ENCODE data around the gene NUP155. TPM values are rescaled to one million over a fixed set of nuclear protein-coding genes. Genes with fewer than 3 reads are reported as not detected.
"Not testable (repeated sequence)": the region's sequence is repeated elsewhere in the genome, so short reads cannot be mapped to it uniquely, and the experiment has no call there.

NUP155 gene
- 66.1 and 70.8 TPM in 2 replicates for total RNA-seq (2014; rRNA removed; shearing (Covaris generic))

DNA sequence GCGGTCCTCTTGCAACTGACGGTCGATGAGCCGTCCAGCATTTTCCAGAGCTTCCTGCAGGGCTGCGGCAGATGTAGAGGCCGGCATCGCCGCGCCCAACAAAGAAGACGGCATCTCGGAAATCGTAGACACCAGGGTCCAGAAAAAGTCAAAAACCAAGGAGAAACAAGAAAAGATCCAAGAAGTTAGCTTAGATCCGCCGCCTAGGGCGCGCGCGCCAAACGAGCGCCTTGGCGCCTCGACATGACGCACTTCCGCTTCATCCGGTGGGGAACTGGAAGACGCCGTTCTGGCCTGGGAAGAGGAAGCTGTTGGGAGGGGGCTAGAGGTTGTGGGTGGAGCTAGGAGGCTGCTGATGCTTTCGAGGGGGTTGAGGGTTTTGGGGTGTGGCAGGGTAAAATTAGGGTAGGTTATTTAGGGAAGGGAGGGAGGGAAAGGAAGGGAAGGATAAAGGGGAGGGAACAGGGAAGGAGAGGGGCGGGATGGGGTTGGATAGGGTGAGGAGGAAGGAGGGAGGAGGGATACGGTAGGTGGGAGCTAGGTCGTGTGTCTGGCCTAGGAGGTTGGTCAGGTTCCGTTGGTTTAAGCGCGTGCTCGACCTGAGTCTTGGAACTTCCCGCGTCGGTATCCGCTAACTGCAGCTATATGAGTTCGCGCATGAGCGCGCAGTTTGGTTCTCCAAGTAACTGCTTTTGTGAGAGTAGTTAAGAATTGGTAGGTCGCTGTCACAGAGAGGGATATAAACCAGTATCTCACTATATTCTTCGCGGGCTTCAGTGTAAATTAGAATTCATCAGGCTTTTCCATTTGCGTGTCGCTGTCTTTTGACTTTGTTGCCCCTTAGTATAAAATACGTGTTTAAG is at the start of gene NUP155:
Gene NUP155 (minus strand): TSS at position 243 of the 863 bp plus-strand sequence. CDS start 129 bp downstream, at position 114.
- DNase-seq (ENCODE audit: low read depth) = peak; percentile 99

DNA sequence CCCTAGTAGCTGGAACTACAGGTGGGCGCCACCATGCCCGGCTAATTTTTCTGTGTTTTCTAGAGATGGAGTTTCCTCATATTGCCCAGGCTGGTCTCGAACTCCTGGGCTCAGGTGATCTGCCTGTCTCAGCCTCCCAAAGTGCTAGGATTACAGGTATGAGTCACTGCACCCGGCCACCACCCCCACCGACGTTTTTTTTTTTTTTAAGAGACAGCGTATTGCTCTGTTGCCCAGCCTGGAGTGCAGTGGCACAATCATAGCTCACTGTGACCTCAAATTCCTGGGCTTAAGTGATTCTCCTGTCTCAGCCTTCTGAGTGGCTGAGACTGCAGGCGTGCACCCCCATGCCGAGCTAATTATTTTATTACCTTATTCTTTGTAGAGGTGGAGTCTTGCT is 46.4 kb upstream of the NUP155 start:
- DNase-seq (ENCODE audit: low read depth) = peak; percentile 32

DNA sequence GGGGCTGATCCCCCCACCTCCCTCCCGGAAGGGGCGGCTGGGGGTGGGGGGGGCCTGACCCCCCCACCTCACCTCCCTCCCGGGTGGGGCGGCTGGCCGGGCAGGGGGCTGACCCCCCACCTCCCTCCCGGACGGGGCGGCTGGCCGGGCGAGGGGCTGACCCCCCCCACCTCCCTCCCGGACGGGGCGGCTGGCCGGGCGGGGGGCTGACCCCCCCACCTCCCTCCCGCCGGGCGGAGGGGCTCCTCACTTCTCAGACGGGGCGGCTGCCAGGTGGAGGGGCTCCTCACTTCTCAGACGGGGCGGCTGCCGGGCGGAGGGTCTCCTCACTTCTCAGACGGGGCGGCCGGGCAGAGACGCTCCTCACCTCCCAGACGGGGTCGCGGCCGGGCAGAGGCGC is 44.5 kb upstream of the NUP155 start:
- DNase-seq (ENCODE audit: low read depth) = not testable (repeated sequence)

DNA sequence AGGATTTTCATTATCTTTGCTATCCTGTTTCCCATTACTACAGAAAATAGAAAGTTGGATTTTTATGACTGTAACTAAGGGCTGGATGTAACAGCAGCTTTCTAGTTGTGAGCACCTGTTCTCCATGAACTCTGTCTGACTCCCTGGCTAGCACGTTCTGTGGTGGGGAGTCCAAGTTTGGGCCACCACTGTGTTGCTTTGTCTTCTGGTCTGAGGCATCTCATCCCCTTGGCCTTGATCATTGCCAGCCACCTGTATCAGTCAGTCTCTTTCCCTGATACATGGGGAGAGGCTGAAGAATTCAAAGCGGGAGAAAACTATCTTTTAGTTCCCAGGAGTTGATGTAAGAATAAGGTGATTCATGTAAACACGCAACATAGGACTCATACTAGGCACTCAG is 41.6 kb upstream of the NUP155 start:
- no peak for DNase-seq (ENCODE audit: low read depth)

DNA sequence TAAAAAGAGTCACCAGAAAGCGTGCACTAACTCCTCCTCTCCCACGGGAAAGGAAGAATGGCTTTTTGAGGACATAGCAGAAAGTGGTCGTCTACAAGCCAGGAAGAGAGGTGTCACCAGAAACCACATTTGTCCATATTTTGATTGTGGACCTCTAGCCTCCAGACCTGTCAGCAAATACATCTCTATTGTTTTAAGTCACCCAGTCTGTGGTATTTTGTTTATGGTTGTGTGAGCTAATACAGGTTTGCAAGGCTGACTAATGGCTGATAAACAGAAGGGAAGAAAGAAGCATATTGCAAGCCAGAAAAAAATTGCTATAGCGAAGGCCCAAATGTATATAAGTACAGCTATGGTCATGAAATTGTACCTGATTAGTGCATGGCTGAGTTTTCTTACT is 29.6 kb upstream of the NUP155 start:
- peak; percentile 52 for DNase-seq (ENCODE audit: low read depth)

DNA sequence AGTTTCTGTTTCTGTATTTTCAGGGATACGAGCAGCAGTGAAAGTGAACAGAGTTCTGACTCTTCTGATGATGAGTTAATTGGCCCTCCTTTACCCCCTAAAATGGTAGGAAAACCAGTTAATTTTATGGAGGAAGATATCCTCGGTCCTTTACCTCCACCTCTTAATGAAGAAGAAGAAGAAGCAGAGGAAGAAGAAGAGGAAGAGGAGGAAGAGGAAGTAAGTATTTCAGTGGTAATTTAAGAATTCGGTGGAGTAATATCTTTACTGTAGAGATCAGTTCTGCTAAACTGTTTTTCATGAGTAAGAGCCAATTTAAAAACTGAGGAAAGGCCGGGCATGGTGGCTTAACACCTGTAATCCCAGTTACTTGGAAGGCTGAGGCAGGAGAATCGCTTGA is 25.4 kb upstream of the NUP155 start:
- no peak for DNase-seq (ENCODE audit: low read depth)

DNA sequence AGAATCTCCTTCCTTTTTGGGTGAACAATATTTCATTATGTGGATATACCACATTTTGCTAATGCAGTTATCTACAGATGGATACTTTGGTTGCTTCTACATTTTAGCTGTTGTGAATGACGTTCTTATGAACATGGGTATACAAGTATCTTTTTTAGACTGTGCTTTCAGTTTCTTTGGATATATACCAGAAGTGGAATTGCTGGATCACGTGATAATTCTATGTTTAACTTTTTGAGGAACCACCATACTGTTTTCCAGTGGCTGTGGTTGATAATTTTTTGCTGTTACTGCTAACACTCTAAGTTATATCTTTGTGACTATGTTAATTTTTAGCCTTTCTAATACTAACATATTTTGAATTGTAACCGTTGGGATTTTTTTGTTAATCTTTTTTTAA is 20.7 kb upstream of the NUP155 start:
- DNase-seq (ENCODE audit: low read depth) = no peak

DNA sequence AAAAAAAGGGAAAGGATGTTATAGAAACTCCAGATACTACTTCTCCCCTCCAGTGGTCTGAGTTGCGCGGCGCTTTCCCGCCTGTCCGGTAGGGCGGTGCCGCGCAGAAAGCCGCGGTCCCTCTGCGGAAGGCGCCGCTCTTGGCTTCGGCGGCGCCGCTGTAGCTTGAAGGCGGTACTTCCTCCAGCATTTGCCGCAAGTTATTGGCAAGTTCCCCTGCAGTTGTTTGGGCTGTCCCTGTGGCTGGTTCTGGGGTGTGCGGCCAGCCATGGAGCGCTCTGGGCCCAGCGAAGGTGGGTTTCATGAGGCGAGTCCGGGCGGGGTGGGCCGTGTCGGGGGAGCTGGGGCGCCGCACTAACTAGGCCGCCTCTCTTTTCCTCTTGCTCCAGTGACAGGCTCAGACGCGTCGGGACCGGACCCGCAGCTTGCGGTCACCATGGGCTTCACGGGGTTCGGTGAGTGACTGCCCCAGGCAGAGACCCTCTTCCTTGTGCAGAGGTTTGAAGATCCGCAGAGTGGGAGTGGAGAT is 8.3 kb upstream of the NUP155 start, which contains the start of gene WDR70:
Gene WDR70 (plus strand): TSS at position 219 of the 529 bp plus-strand sequence. CDS start 50 bp downstream, at position 269.
- peak; percentile 89 for DNase-seq (ENCODE audit: low read depth)

DNA sequence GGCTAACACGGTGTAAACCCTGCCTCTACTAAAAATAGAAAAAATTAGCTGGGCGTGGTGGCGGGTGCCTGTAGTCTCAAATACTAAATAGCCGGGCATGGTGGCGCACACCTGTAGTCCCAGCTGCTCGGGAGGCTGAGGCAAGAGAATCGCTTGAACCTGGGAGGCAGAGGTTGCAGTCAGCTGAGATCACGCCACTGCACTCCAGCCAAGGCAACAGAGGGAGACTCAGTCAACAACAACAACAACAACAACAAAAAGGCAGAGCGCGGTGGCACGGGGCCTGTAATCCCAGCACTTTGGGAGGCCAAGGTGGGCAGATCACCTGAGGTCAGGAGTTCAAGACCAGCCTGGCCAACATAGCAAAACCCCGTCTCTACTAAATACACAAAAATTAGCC is 7.2 kb upstream of the NUP155 start:
- DNase-seq (ENCODE audit: low read depth) = not testable (repeated sequence)

DNA sequence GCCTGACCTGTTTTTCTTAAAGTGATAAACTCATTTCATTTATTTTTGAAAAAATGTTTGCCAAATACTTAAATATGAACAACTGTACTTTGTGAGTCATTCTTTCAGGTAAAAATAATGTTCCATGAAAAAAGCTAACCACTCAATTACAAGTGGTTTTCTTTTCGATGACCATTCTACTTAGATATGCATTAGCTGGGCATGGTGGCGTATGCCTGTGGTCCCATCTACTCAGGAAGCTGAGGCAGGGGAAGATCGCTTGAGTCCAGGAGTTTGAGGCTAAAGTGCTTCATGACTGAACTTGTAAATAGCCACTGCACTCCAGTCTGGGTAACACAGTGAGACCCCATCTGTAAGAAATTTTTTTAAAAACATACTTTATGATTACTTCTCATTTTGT is 4.2 kb upstream of the NUP155 start:
- DNase-seq (ENCODE audit: low read depth) = peak; percentile 16

DNA sequence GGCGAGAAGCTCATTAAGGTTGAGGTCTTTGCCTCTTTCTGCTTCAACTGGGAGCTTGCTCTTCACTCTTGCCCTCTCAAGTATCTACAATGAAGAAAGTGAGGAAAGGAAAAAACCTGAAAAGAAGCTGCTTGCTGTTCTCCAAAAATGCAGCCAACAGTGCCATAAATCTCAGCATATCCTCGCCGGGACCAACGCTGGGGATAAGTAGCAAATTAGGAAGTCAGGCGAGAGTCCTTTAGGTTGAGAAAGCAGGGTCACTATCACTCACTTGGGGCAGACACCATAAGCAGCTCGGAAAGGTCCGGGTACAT is 399 bp downstream of the NUP155 start:
- peak; percentile 15 for DNase-seq (ENCODE audit: low read depth)

DNA sequence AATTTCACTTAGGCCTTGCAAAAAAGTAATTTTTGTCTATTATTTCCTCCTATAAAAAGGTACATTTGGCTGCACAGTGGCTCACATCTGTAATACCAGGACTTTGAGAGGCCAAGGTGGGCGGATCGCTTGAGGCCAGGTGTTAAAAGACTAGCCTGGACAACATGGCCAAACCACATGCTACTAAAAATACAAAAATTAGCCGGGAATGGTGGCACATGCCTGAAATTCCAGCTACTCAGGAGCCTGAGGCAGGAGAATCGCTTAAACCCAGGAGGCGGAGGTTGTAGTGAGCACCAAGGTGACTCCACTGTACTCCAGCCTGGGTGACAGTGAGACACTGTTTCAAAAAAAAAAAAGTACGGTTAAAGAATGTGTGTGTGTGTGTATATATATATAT is 15.7 kb downstream of the NUP155 start:
- no peak for DNase-seq (ENCODE audit: low read depth)

DNA sequence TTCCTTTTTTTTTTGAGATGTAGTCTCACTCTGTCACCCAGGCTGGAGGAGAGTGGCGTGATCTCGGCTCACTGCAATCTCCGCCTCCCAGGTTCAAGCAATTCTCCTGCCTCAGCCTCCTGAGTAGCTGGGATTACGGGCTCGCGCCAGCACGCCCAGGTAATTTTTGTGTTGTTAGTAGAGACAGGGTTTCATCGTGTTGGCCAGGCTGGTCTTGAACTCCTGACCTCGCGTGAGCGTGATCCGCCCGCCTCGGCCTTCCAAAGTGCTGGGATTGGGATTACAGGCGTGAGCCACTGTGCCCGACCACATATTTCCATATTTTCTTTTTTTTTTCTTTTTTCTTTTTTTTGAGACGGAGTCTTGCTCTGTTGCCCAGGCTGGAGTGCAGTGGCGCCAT is 28.2 kb downstream of the NUP155 start:
- DNase-seq (ENCODE audit: low read depth) = not testable (repeated sequence)

DNA sequence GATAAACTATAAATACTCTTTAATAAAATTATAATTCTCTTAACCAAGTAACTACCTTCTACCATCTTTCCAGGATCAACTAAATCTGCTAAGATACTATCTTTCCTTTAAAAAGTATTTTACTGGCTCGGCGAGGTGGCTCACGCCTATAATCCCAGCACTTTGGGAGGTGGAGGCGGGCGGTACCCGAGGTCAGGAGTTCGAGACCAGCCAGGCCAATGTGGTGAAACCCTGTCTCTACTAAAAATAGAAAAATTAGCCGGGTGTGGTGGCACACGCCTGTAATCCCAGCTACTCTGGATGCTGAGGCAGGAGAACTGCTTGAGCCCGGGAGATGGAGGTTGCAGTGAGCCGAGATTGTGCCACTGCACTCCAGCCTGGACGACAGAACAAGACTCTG is 36.2 kb downstream of the NUP155 start:
- DNase-seq (ENCODE audit: low read depth) = not testable (repeated sequence)

DNA sequence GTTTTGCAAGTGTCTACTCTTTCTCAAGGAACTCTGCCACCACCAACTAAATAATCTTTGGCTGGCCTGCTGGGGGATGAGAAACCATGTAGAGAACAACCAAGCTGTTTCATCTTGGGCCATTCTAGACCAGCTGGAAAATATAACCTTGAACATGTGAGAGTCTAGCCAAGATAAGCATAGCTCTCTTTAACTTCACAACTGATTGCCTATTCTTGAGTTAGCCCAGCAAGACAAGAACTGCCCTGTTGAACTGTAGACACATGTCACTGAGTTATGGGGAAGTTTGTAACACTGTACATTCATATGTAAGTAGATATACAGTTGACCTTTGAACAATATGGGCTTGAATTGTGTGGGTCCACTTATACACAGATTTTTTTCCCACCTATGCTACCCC is 44.4 kb downstream of the NUP155 start:
- no peak for DNase-seq (ENCODE audit: low read depth)

DNA sequence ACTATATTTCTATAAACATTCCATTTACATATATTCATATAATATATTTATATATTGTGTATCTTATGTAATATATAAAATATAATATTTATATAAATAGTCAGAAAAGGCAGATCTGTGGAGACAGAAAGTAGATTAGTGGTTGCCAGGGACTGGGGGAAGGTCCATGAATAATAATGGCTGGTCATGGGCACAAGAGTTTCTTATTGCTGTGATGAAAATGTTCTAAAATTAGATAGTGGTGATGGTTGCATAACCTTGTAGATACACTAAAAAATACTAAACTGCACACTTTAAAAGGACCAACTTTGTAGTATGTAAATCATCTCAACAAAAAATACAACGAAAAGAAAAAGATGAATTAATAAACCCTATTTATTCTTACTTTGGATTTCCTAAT is 47.3 kb downstream of the NUP155 start:
- DNase-seq (ENCODE audit: low read depth) = no peak

DNA sequence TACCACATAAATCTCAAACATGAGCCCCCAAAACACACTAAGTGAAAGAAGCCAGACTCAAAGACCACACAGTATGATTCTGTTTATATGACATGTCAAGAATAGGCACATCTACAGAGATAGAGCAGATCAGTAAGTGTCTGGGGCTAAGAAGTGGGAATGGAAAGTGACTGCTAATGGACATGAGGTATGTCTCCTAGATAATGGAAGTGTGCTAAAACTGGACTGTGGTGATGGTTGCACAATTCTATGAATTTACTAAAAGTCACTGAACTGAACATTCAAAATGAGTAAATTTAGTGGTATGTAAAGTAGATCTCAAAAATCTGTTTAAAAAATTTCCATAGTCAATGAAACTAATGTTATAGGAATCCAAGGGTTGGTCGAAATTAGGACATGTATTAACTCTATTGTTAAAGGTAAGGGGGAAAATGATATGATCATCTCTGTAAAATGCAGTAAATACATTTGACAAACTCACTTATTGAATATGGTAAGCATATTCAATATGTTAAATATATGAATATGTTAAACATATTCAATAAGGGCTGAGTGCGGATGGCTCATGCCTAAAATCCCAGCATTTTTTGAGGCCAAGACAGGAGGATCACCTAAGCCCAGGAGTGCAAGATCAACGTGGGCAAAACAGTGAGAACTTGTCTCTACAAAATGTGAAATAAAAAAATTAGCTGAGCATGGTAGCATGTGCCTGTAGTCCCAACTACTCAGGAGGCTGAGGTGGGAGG is 51.7 kb downstream of the NUP155 start:
- no peak for DNase-seq (ENCODE audit: low read depth)

DNA sequence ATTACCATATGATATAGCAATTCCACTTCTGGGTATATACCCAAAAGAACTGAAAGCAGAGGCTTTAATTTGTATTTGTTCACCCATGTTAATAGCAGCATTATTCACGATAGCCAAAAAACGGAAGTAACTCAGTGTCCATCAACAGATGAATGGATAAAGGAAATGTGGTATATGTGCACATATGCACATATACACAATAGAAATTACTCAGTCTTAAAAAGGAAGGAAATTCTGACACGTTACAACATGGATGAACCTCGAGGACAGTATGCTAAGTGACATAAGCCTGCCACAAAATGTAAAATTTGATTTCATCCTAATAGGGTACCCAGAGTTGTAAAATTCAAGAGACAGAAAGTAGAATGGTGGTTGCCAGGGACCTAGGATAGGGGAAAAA is 54.9 kb downstream of the NUP155 start:
- no peak for DNase-seq (ENCODE audit: low read depth)

DNA sequence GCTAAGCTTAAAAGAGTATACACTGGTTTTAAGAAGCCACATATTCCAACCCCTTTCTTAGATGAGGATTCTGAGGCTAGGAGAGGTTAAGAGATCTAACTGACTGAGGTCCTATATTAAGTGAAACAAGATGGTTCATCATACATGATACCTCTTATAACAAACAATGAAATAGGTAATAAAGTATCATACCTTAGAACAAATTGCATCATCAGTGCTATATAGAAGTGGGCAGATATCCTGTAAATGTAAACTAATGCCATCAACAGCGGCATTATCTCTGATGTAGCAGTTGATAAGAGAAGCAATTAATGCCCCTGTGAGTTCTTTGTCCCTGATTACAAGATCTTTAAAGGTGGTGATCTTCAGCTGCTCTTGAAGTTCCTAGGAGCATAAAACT is 60.5 kb downstream of the NUP155 start:
- DNase-seq (ENCODE audit: low read depth) = no peak

DNA sequence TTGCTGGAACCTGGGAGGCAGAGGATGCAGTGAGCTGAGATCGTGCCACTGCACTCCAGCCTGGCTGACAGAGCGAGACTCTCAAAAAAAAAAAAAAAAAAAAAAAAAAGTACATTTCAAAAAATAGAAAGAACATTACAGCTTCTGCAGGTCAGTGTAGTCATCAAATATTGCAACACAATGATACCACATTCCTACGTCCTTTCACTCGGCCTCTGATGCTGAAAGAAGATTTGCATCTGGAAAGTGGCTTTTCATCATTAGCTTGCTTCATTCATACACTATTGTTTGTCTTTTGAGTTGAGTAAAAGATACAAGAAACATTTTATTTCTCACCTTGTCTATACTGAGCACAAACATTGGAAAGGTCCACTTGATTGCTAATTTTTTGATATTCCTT is 62.1 kb downstream of the NUP155 start:
- DNase-seq (ENCODE audit: low read depth) = no peak

DNA sequence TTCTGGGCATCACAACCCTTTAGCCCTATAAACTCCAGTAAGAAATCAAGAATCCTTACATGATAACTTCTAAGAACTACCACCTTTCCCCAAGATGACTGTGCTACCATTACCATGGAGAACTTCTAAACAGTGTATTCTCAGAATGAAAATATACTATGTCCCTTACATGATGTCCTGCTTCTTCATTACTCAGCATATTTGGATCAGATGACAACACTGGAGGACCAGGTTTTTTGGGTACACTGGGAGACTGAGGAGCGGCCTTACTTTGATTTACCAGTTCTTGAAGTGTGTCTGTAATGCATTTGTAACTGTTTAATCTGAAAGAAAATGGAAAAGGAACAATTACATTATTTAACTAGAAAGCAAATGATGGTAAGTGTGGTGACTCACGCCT is 66.0 kb downstream of the NUP155 start:
- no peak for DNase-seq (ENCODE audit: low read depth)

DNA sequence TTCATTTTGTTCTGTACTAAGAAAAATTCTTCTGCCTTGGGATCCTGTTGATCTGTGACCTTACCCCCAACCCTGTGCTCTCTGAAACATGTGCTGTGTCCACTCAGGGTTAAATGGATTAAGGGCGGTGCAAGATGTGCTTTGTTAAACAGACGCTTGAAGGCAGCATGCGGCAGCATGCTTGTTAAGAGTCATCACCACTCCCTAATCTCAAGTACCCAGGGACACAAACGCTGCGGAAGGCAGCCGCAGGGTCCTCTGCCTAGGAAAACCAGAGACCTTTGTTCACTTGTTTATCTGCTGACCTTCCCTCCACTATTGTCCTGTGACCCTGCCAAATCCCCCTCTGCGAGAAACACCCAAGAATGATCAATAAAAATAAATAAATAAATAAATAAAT is 74.6 kb downstream of the NUP155 start:
- DNase-seq (ENCODE audit: low read depth) = not testable (repeated sequence)
